ENCODE data around the gene RBBP7.

RBBP7 gene

DNA sequence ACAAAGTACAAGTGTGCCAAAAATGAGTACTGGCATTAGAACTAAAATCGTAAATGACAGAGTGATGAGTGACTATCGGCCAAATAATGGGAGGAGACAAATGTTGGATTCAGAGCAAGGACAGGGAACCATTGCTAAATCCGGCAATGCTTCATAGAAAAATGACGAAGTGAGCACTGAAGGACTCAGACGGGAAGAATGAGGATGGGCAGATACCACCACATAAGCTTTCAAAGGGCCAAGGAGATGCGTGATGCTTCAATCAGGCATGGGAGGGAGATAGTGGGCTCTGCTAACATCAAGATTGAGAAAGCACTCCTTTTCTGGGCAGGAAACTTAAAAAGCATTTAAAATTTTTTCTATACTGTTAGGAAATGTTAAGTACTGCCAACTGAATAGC is 21.6 kb downstream of the RBBP7 start:
- no peak overlapping the region for H3K27ac ChIP-seq
- TF ChIP-seq ZFX (IDR thresholded peaks at IDR 0.05; ENCODE audit: borderline replicate concordance): no peak
- TF ChIP-seq, protein P1, sequence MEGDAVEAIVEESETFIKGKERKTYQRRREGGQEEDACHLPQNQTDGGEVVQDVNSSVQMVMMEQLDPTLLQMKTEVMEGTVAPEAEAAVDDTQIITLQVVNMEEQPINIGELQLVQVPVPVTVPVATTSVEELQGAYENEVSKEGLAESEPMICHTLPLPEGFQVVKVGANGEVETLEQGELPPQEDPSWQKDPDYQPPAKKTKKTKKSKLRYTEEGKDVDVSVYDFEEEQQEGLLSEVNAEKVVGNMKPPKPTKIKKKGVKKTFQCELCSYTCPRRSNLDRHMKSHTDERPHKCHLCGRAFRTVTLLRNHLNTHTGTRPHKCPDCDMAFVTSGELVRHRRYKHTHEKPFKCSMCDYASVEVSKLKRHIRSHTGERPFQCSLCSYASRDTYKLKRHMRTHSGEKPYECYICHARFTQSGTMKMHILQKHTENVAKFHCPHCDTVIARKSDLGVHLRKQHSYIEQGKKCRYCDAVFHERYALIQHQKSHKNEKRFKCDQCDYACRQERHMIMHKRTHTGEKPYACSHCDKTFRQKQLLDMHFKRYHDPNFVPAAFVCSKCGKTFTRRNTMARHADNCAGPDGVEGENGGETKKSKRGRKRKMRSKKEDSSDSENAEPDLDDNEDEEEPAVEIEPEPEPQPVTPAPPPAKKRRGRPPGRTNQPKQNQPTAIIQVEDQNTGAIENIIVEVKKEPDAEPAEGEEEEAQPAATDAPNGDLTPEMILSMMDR (IDR thresholded peaks at IDR 0.05): no peak

DNA sequence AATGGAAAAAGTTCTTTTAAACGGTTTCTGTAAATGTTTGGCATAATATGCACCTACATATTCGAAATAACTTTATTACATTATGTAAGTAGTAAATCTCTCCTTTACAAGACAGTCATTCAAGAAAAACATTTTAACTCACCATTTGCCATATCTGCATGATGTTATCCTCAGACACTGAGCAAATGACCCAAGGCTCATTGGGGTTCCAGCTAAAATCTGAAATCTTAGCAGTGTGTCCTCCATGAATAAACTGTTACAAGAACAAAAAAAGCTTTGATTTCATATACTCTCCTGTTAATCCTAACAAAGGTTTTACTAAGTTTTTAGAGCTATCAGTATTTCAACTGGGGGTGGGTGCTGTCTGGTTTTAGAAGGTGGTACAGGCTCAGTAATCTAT is 24.5 kb downstream of the RBBP7 start:
- TF ChIP-seq, protein P1 (IDR thresholded peaks at IDR 0.05): no peak
- TF ChIP-seq ZFX (IDR thresholded peaks at IDR 0.05; ENCODE audit: borderline replicate concordance): no peak
- no peak overlapping the region for H3K27ac ChIP-seq

DNA sequence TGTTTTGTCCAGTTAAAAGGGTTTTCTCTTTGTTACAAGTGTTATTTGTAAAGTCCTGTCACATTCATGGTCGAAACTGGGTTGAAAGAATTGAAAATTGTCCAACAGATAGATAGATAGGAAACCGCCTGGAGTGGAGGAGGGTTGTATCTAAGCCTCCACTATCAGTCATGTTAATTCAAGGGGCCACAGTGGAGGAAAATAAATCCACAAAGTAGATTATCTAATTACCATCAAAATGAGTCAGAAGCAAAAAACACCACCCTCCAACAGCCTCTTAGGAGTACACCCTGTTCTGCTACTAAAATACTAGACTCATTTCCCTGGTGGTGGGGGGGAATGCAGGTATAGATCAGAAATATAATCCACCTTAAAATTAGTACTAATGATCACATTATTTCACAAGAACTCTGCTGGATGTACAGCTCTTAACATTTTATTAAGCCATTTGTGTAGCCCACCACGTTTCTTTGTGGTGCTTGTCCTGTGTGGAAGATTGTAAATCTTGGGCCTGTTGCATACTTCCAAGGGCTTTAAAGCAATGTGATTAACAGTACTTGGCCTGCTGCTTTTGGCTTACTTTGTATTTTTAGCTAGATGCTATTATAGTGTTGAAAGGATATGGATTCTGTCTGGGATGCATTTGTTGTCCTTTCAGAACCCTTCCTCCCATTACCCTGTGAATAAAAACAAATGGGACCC is 26.8 kb downstream of the RBBP7 start:
- H3K27ac ChIP-seq: no peak overlapping the region
- TF ChIP-seq ZFX (IDR thresholded peaks at IDR 0.05; ENCODE audit: borderline replicate concordance): no peak
- TF ChIP-seq, protein P1 (IDR thresholded peaks at IDR 0.05): no peak

DNA sequence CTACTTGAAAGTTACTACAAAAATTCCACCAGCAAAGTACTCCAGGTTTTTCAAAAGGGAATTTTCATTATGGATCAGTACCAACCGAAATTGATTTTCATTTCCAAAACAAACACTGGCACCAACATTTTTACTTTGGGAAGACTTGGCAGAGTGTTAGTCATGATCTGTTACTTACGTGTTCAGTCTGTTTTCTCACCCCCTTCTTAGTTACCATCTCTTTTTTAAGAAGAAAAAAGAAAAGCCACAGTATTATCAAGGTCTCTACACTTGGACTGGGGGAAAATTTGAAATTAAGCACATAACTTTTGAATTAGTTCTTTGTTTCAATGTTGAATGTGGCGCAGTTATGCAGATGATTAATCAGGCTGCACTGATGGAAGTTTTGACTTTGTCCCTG is 27.5 kb downstream of the RBBP7 start:
- TF ChIP-seq, protein P1 (IDR thresholded peaks at IDR 0.05): no peak
- no peak for TF ChIP-seq ZFX (IDR thresholded peaks at IDR 0.05; ENCODE audit: borderline replicate concordance)
- H3K27ac ChIP-seq: no peak overlapping the region

DNA sequence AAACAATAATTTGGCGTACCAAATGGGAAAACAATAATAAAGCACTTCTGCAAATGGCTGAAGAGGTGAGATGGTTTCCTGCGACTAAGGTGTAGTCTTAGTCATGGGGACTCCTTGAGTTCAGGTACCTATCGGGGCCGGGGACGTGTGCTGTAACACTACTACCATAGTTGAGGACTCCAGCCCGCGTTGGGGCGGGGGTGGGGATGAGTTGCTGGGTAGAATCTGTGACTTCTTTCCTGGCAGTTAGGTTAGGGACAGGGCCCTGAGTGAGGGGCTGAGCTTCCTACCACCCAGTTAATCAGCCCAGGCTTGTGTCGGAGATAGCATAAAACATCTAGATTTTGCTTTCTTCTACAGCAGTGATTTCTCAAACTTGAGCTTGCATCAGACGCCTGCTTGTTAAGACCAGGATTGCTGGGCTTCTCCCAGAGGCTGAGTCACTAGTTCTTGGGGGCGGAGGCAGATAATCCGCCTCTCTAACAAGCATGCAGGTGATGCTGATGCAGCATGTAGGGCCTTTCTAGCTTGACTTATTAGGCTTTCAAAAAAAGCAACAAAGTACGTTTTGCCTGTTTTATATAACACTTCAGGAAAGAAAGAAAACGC is 30.2 kb downstream of the RBBP7 start:
- H3K27ac ChIP-seq: no peak overlapping the region

DNA sequence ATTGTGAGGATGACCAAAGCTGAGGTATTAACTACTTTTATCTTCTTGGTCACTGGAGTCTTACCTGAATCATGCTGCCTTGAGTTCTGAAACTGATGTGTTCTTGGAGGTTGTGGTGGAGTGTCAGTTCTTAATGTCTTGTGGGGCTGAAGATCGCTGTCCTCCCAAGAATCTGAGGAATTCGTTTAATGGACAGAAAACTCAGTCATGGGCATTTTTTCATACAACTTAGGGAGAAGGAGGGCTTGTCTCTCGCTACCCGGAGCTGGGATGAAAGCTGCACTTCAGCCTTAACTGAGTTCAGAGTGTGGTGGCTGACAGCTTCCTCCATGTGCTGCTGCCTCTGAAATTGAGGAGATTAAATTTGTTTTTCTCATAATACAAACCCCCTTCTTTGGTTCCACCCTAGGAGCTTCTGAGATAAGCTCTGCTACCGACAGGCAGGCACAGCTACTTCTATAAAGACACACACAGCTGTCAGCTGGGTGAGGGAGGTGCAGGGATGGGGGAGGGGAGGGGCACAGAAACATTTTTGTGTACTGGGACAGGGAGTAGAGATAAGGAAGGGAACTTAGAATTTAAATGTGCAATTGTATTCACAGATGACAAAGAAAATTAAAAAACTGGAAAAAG is 30.8 kb downstream of the RBBP7 start:
- H3K27ac ChIP-seq: no peak overlapping the region
- no peak for TF ChIP-seq ZFX (IDR thresholded peaks at IDR 0.05; ENCODE audit: borderline replicate concordance)
- TF ChIP-seq, protein P1 (IDR thresholded peaks at IDR 0.05): no peak

More for the DNA sequence above, 30.2 kb downstream of the RBBP7 start:
- TF ChIP-seq ZFX (IDR thresholded peaks at IDR 0.05; ENCODE audit: borderline replicate concordance): no peak
- TF ChIP-seq, protein P1 (IDR thresholded peaks at IDR 0.05): no peak
